Neural progenitor cell (in vitro differentiated cells): Measurements from ENCODE around the gene MRPL45. TPM values are rescaled to one million over a fixed set of nuclear protein-coding genes. Genes with fewer than 3 reads are reported as not detected.
A peak's percentile ranks its signal among the peaks of the same experiment; 100 is the strongest.

Source experiments
- DNase-seq: peaks from one replicate; pipeline ENCODE4 v3.0.0-alpha.2; 2016; ENCODE audit warnings: low spot score
- H2AFZ ChIP-seq: fragments of 200-600 bp; sonication (generic); replicated peaks from 2 replicates; pipeline ENCODE4 v1.6.1; 2016; ENCODE audit warnings: antibody characterized with exemption
- H3F3A ChIP-seq: fragments of 200-600 bp; sonication (generic); 2 replicates; pipeline ENCODE4 v1.6.1; 2016; ENCODE audit warnings: antibody characterized with exemption, low read depth
- H3K27ac ChIP-seq: fragments of 200-600 bp; sonication (generic); 2 replicates; pipeline ENCODE4 v1.5.1; 2016; ENCODE audit warnings: mild to moderate bottlenecking
- H3K27me3 ChIP-seq: fragments of 200-600 bp; sonication (generic); 2 replicates; pipeline ENCODE4 v1.6.1; 2016; ENCODE audit warnings: mild to moderate bottlenecking, moderate library complexity
- H3K36me3 ChIP-seq: fragments of 200-600 bp; sonication (generic); 2 replicates; pipeline ENCODE4 v1.5.1; 2016
- H3K4me1 ChIP-seq: fragments of 200-600 bp; sonication (generic); 2 replicates; pipeline ENCODE4 v1.6.1; 2016; ENCODE audit warnings: mixed run types
- H3K4me2 ChIP-seq: fragments of 200-600 bp; sonication (generic); 2 replicates; pipeline ENCODE4 v1.6.1; 2016
- H3K4me3 ChIP-seq: fragments of 200-600 bp; sonication (generic); 2 replicates; pipeline ENCODE4 v1.5.1; 2016
- H3K79me2 ChIP-seq: fragments of 200-600 bp; sonication (generic); 2 replicates; pipeline ENCODE4 v1.6.1; 2016; ENCODE audit warnings: low read depth
- H3K9ac ChIP-seq: fragments of 200-600 bp; sonication (generic); 2 replicates; pipeline ENCODE4 v1.6.1; 2016
- H3K9me3 ChIP-seq: fragments of 200-600 bp; sonication (generic); 2 replicates; pipeline ENCODE4 v1.5.1; 2016; ENCODE audit warnings: low read depth
- H4K20me1 ChIP-seq: fragments of 200-600 bp; sonication (generic); 2 replicates; pipeline ENCODE4 v1.6.1; 2016; ENCODE audit warnings: low read depth
- H3K27ac Mint-ChIP-seq: 3 replicates; pipeline ENCODE4 v1.8.0; 2021; ENCODE audit warnings: mixed read lengths
- H3K27me3 Mint-ChIP-seq: 2 replicates; pipeline ENCODE4 v1.8.0; 2022; ENCODE audit warnings: low read depth, mild to moderate bottlenecking, inconsistent platforms, moderate library complexity, mixed read lengths; ENCODE audit not compliant: insufficient read depth
- H3K36me3 Mint-ChIP-seq: 3 replicates; pipeline ENCODE4 v1.8.0; 2021; ENCODE audit warnings: mixed read lengths
- H3K4me1 Mint-ChIP-seq: 3 replicates; pipeline ENCODE4 v1.8.0; 2021; ENCODE audit warnings: mixed read lengths
- H3K4me3 Mint-ChIP-seq: 3 replicates; pipeline ENCODE4 v1.8.0; 2021; ENCODE audit warnings: mild to moderate bottlenecking, moderate library complexity, mixed read lengths
- H3K9me3 Mint-ChIP-seq: 3 replicates; pipeline ENCODE4 v1.8.0; 2020; ENCODE audit warnings: mixed read lengths
- CTCF ChIP-seq: fragments of 200-600 bp; sonication (generic); IDR thresholded peaks from 2 replicates; pipeline ENCODE4 v1.5.1; 2017; ENCODE audit warnings: antibody characterized with exemption, mild to moderate bottlenecking
- EZH2 ChIP-seq: fragments of 200-600 bp; sonication (generic); IDR thresholded peaks from 2 replicates; pipeline ENCODE4 v1.6.1; 2017; ENCODE audit warnings: antibody characterized with exemption, mild to moderate bottlenecking, moderate library complexity
- EZH2phosphoT487 ChIP-seq: fragments of 200-600 bp; sonication (generic); IDR thresholded peaks from 2 replicates; pipeline ENCODE4 v1.6.1; 2017; ENCODE audit warnings: antibody characterized with exemption
- total RNA-seq: library from RNA; depleted of rRNA; stranded (reverse); fragments of >200 nt; gene quantifications from 2 replicates; pipeline ENCODE4 v1.2.3, GENCODE V29; 2015; ENCODE audit warnings: low replicate concordance

MRPL45 gene
- total RNA-seq, 1 donor from 2014 or later = 68.3 TPM

GRCh38 chr17:38361694-38362465 is 64.9 kb downstream of the MRPL45 start:
- H3K27me3 ChIP-seq = no peaks in the 10 kb centered on the region
- H3K79me2 ChIP-seq = peaks cover 51% of the 10 kb centered on the region
- H3K4me1 ChIP-seq = peaks cover 16% of the 10 kb centered on the region
- H3K36me3 Mint-ChIP-seq = peaks cover 6% of the 10 kb centered on the region
- no peaks in the 10 kb centered on the region for H3K9me3 Mint-ChIP-seq
- H3F3A ChIP-seq = no peaks in the 10 kb centered on the region
- no peak overlapping the region for H3K4me3 ChIP-seq
- H2AFZ ChIP-seq = no peak overlapping the region
- H3K4me1 Mint-ChIP-seq = peaks cover 25% of the 10 kb centered on the region
- TF ChIP-seq EZH2phosphoT487 (no peak), EZH2 (no peak), CTCF (no peak)
- DNase-seq = no peak
- H3K4me3 Mint-ChIP-seq = no peak overlapping the region
- peaks cover 55% of the 10 kb centered on the region for H4K20me1 ChIP-seq
- no peaks in the 10 kb centered on the region for H3K9me3 ChIP-seq
- no peak overlapping the region for H3K4me2 ChIP-seq
- no peaks in the 10 kb centered on the region for H3K27me3 Mint-ChIP-seq
- no peak overlapping the region for H3K27ac Mint-ChIP-seq
- no peaks in the 10 kb centered on the region for H3K36me3 ChIP-seq
- no peak overlapping the region for H3K9ac ChIP-seq
- no peak overlapping the region for H3K27ac ChIP-seq

GRCh38 chr17:38363016-38363415 is 66.0 kb downstream of the MRPL45 start:
- peaks cover 15% of the 10 kb centered on the region for H3K4me1 Mint-ChIP-seq
- H3K27ac ChIP-seq = no peak overlapping the region
- DNase-seq = no peak
- peaks cover 11% of the 10 kb centered on the region for H3K36me3 Mint-ChIP-seq
- H3K9ac ChIP-seq = no peak overlapping the region
- H3K4me3 Mint-ChIP-seq = no peak overlapping the region
- H3K79me2 ChIP-seq = peaks cover 39% of the 10 kb centered on the region
- TF ChIP-seq EZH2 (no peak), EZH2phosphoT487 (no peak), CTCF (no peak)
- no peak overlapping the region for H2AFZ ChIP-seq
- H3K9me3 ChIP-seq = no peaks in the 10 kb centered on the region
- H3K9me3 Mint-ChIP-seq = no peaks in the 10 kb centered on the region
- no peaks in the 10 kb centered on the region for H3K27me3 ChIP-seq
- no peak overlapping the region for H3K4me2 ChIP-seq
- H3K4me1 ChIP-seq = peaks cover 9% of the 10 kb centered on the region
- H4K20me1 ChIP-seq = peaks cover 44% of the 10 kb centered on the region
- H3K27ac Mint-ChIP-seq = no peak overlapping the region
- no peak overlapping the region for H3K4me3 ChIP-seq
- no peaks in the 10 kb centered on the region for H3K36me3 ChIP-seq
- peaks cover 2% of the 10 kb centered on the region for H3K27me3 Mint-ChIP-seq
- no peaks in the 10 kb centered on the region for H3F3A ChIP-seq

- TF ChIP-seq EZH2 (no peak), EZH2phosphoT487 (no peak), CTCF (no peak)
- Histone ChIP-seq H3K4me1 (no peaks in the 10 kb centered on the region), H3F3A (no peaks in the 10 kb centered on the region), H4K20me1 (peaks cover 30% of the 10 kb centered on the region), H3K4me3 (no peak overlapping the region), H3K27ac (no peak overlapping the region), H3K9me3 (no peaks in the 10 kb centered on the region), H3K36me3 (no peaks in the 10 kb centered on the region), H3K79me2 (peaks cover 22% of the 10 kb centered on the region), H3K9ac (peak overlapping the region; percentile 17), H3K27me3 (no peaks in the 10 kb centered on the region), H2AFZ (no peak overlapping the region), H3K4me2 (no peak overlapping the region)
- no peak overlapping the region for H3K4me3 Mint-ChIP-seq
- peaks cover 19% of the 10 kb centered on the region for H3K36me3 Mint-ChIP-seq
- H3K27ac Mint-ChIP-seq = no peak overlapping the region
- H3K9me3 Mint-ChIP-seq = no peaks in the 10 kb centered on the region
- H3K4me1 Mint-ChIP-seq = peaks cover 3% of the 10 kb centered on the region
- H3K27me3 Mint-ChIP-seq = peaks cover 2% of the 10 kb centered on the region
- DNase-seq = no peak
These were observed 67.8 kb downstream of the MRPL45 start for GRCh38 chr17:38364741-38365140.
